ENCODE measurements around the gene PSPN. TPM values are rescaled to one million over a fixed set of nuclear protein-coding genes. Genes with fewer than 3 reads are reported as not detected.
A peak's percentile ranks its signal among the peaks of the same experiment; 100 is the strongest.

The PSPN gene
- total and polyA plus RNA-seq, 11 donors: 0.24 to 1.4 (median 0.86) TPM

GRCh38 chr19:6417713-6418561 is 42.2 kb upstream of the PSPN start:
- intact Hi-C loops (cut with DNase I): loop anchor here in 1 of 10 donors (10.0 kb wide), 1 partner anchor 213 kb away; no protein-coding TSS in a partner anchor
- H3K4me3 ChIP-seq: no peak overlapping the region
- 67 to 75% (median 73%) methylated on average over 26 to 33 of the region's 33 CpGs for WGBS, 4 donors
- H3K27ac ChIP-seq: no peak overlapping the region
- no peak for DNase-seq
- no peaks in the 10 kb centered on the region for H3K27me3 ChIP-seq
- peaks cover 0 to 25% (median 10%) of the 10 kb centered on the region in 12 donors for H3K4me1 ChIP-seq
- ATAC-seq: peak in 3 of 4 donors; percentile 51 to 69 (median 54)
- no peaks in the 10 kb centered on the region for H3K9me3 ChIP-seq
- H3K36me3 ChIP-seq: peaks cover 0 to 90% (median 81%) of the 10 kb centered on the region in 9 donors
- TF ChIP-seq POLR2A (IDR thresholded peaks at IDR 0.05) (no peak), CTCF (IDR thresholded peaks at IDR 0.05) (peak in 10 of 12 donors; percentile 14 to 60 (median 32))

- intact Hi-C loops (cut with DNase I): loop anchor here in 1 of 10 donors (10.0 kb wide), 1 partner anchor 212 kb away; no protein-coding TSS in a partner anchor
- Histone ChIP-seq H3K36me3 (peaks cover 0 to 84% (median 80%) of the 10 kb centered on the region in 9 donors), H3K4me3 (no peak overlapping the region), H3K27ac (no peak overlapping the region), H3K27me3 (no peaks in the 10 kb centered on the region), H3K4me1 (peaks cover 0 to 19% (median 2%) of the 10 kb centered on the region in 12 donors), H3K9me3 (no peaks in the 10 kb centered on the region)
- no peak for TF ChIP-seq POLR2A (IDR thresholded peaks at IDR 0.05)
- no peak for TF ChIP-seq CTCF (IDR thresholded peaks at IDR 0.05)
- DNase-seq (no peak), ATAC-seq (no peak)
- WGBS, 4 donors: 92 to 94% (median 93%) methylated on average over 22 to 29 of the region's 29 CpGs
Observed at GRCh38 chr19:6416658-6417405, 41.1 kb upstream of the PSPN start.

GRCh38 chr19:6415591-6416190 is 40.0 kb upstream of the PSPN start:
- TF ChIP-seq CTCF (IDR thresholded peaks at IDR 0.05) (no peak), POLR2A (IDR thresholded peaks at IDR 0.05) (no peak)
- intact Hi-C loops (cut with DNase I): loop anchor here in 1 of 10 donors (10.0 kb wide), 1 partner anchor 211 kb away; no protein-coding TSS in a partner anchor
- H3K36me3 ChIP-seq: peaks cover 0 to 74% (median 72%) of the 10 kb centered on the region in 9 donors
- peaks cover 0 to 12% (median 2%) of the 10 kb centered on the region in 12 donors for H3K4me1 ChIP-seq
- no peak overlapping the region for H3K4me3 ChIP-seq
- no peaks in the 10 kb centered on the region for H3K27me3 ChIP-seq
- DNase-seq (no peak), ATAC-seq (no peak)
- H3K27ac ChIP-seq: no peak overlapping the region
- H3K9me3 ChIP-seq: no peaks in the 10 kb centered on the region
- 93 to 96% (median 93%) methylated on average over 18 to 32 of the region's 32 CpGs for WGBS, 4 donors
